Smooth muscle cell (in vitro differentiated cells): ENCODE results near the gene HAGHL. TPM values are rescaled to one million over a fixed set of nuclear protein-coding genes. Genes with fewer than 3 reads are reported as not detected.

Source experiments
- DNase-seq: peaks from one replicate; lab custom pipeline; 2025; ENCODE audit not compliant: unreplicated experiment; lab: John Stamatoyannopoulos, UW
- H2AFZ ChIP-seq: fragments of 200-600 bp; sonication (generic); 2 replicates; pipeline ENCODE4 v1.6.0; 2016; ENCODE audit warnings: antibody characterized with exemption, low read depth, mild to moderate bottlenecking
- H3F3A ChIP-seq: fragments of 200-600 bp; sonication (generic); 2 replicates; pipeline ENCODE4 v1.6.0; 2017; ENCODE audit warnings: antibody characterized with exemption, low read depth
- H3K27ac ChIP-seq: fragments of 200-600 bp; sonication (generic); 2 replicates; pipeline ENCODE4 v1.5.1; 2016; ENCODE audit warnings: low read depth, mild to moderate bottlenecking
- H3K27me3 ChIP-seq: fragments of 200-600 bp; sonication (generic); 2 replicates; pipeline ENCODE4 v1.6.1; 2016; ENCODE audit warnings: low read depth, mild to moderate bottlenecking
- H3K36me3 ChIP-seq: fragments of 200-600 bp; sonication (generic); 2 replicates; pipeline ENCODE4 v1.5.1; 2016; ENCODE audit warnings: low read depth
- H3K4me1 ChIP-seq: fragments of 200-600 bp; sonication (generic); 2 replicates; pipeline ENCODE4 v1.5.1; 2016; ENCODE audit warnings: low read depth
- H3K4me2 ChIP-seq: fragments of 200-600 bp; sonication (generic); 2 replicates; pipeline ENCODE4 v1.6.0; 2016; ENCODE audit warnings: mild to moderate bottlenecking
- H3K4me3 ChIP-seq: fragments of 200-600 bp; sonication (generic); 2 replicates; pipeline ENCODE4 v1.5.1; 2016; ENCODE audit warnings: mild to moderate bottlenecking
- H3K79me2 ChIP-seq: fragments of 200-600 bp; sonication (generic); 2 replicates; pipeline ENCODE4 v1.6.0; 2016; ENCODE audit warnings: low read depth, mild to moderate bottlenecking
- H3K9ac ChIP-seq: fragments of 200-600 bp; sonication (generic); 2 replicates; pipeline ENCODE4 v1.6.0; 2016; ENCODE audit warnings: low read depth
- H3K9me3 ChIP-seq: fragments of 200-600 bp; sonication (generic); replicated peaks from 2 replicates; pipeline ENCODE4 v1.5.1; 2016; ENCODE audit warnings: low read depth
- H4K20me1 ChIP-seq: fragments of 200-600 bp; sonication (generic); 2 replicates; pipeline ENCODE4 v1.6.0; 2016; ENCODE audit warnings: low read depth
- CTCF ChIP-seq: fragments of 200-600 bp; sonication (generic); IDR thresholded peaks from 2 replicates; pipeline ENCODE4 v1.5.1; 2017; ENCODE audit warnings: borderline replicate concordance, mild to moderate bottlenecking, antibody characterized with exemption; ENCODE audit not compliant: insufficient read depth, poor library complexity, severe bottlenecking
- WGBS: methylation state at CpG from one replicate; pipeline ENCODE4 v1.1.7; 2016; ENCODE audit warnings: low lambda C conversion rate; 5-methylcytosine and 5-hydroxymethylcytosine counted together
- polyA plus RNA-seq: library from polyadenylated mRNA; unstranded; fragments of >200 nt; fragmentation: Nextera tagmentation; extraction: Ambion mirVana; gene quantifications from 2 replicates; pipeline ENCODE4 v1.2.1, GENCODE V29; 2016
- total RNA-seq: library from RNA; depleted of rRNA; stranded (reverse); fragments of >200 nt; gene quantifications from 2 replicates; pipeline ENCODE4 v1.2.3, GENCODE V29; 2014

The HAGHL gene
- total and polyA plus RNA-seq, 2 experiments from 2014 or later: 3.2 to 23.1 TPM

- Histone ChIP-seq H3K27me3 (no peaks in the 10 kb centered on the region), H2AFZ (no peak overlapping the region), H3K36me3 (no peaks in the 10 kb centered on the region), H4K20me1 (no peaks in the 10 kb centered on the region), H3K9ac (no peak overlapping the region), H3K4me3 (peak overlapping the region; percentile 69), H3F3A (peaks cover 4% of the 10 kb centered on the region), H3K4me2 (peak overlapping the region; percentile 99), H3K9me3 (no peaks in the 10 kb centered on the region), H3K79me2 (no peaks in the 10 kb centered on the region), H3K27ac (no peak overlapping the region), H3K4me1 (peaks cover 10% of the 10 kb centered on the region)
- no peak for DNase-seq
- 65% methylated on average over 49 of the region's 55 CpGs for WGBS
- TF ChIP-seq CTCF: no peak
Measured at GRCh38 chr16:728890-729744, 2.2 kb downstream of the HAGHL start.

DNA sequence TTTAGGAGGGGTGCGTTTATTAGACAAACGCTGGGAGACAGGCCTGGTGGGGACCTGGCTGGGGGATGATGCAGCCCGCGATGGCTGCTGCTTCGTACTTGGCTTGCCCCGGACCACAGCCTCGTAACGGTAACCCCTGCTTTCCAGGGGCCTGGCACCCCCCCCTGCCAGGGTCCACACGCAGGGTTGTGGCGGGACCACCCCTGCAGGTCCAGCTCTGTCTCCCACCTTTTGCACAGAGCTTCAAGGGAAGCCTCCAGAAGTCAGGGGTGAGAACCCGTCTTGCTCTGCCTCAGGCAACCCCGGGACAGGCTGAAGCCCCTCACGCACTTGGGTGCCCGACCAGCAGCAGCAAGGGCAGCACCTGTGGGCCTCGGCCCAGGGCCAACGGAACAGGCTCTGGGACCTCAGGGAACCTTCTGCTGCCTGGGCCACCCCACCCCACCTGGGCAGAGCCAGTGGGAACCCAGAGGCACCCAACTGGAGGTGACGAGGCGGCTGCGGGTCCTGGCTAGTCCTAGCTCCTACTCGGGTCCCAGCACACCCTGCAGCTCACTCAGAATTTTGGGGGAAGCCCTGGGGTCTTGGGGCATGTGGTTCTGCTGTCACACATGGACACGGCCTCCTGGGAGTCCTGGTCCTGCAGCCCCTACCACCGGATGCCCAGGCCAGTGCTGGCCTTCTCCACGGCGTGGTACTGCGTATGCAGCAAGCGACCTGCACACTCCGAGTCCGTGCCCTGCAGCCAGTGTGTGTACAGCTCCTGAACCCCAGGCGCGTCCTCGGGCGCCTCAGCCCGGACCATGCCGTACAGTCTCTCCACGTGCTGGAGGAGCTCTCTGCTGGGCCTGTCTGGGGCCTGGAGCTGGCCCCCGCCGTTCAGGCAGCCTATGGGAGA lies 3.1 kb downstream of the HAGHL start:
- H3K27me3 ChIP-seq: no peaks in the 10 kb centered on the region
- H3K9ac ChIP-seq: no peak overlapping the region
- no peaks in the 10 kb centered on the region for H3K9me3 ChIP-seq
- no peaks in the 10 kb centered on the region for H3K36me3 ChIP-seq
- H3F3A ChIP-seq: peaks cover 4% of the 10 kb centered on the region
- no peak for DNase-seq
- no peaks in the 10 kb centered on the region for H3K79me2 ChIP-seq
- no peak overlapping the region for H2AFZ ChIP-seq
- no peak overlapping the region for H3K27ac ChIP-seq
- H3K4me2 ChIP-seq: no peak overlapping the region
- H4K20me1 ChIP-seq: no peaks in the 10 kb centered on the region
- H3K4me3 ChIP-seq: no peak overlapping the region
- 96% methylated on average over 37 of the region's 37 CpGs for WGBS
- H3K4me1 ChIP-seq: peaks cover 10% of the 10 kb centered on the region
- no peak for TF ChIP-seq CTCF

- H3K4me3 ChIP-seq: no peak overlapping the region
- no peak overlapping the region for H2AFZ ChIP-seq
- no peak overlapping the region for H3K27ac ChIP-seq
- H4K20me1 ChIP-seq: no peaks in the 10 kb centered on the region
- TF ChIP-seq CTCF: no peak
- H3K9ac ChIP-seq: no peak overlapping the region
- no peak overlapping the region for H3K4me2 ChIP-seq
- peaks cover 4% of the 10 kb centered on the region for H3F3A ChIP-seq
- no peaks in the 10 kb centered on the region for H3K36me3 ChIP-seq
- no peak for DNase-seq
- no peaks in the 10 kb centered on the region for H3K79me2 ChIP-seq
- H3K27me3 ChIP-seq: no peaks in the 10 kb centered on the region
- 93% methylated on average over 22 of the region's 22 CpGs for WGBS
- H3K4me1 ChIP-seq: peaks cover 10% of the 10 kb centered on the region
- no peaks in the 10 kb centered on the region for H3K9me3 ChIP-seq
Measured at GRCh38 chr16:730666-731509, 4.0 kb downstream of the HAGHL start.
